GM10266 (cell line): Measurements from ENCODE around the gene DENND4B.

Experiments used
- DNase-seq: peaks from one replicate; pipeline ENCODE4 v3.0.0; 2012; ENCODE audit errors: extremely low spot score
- CTCF ChIP-seq: IDR thresholded peaks from 2 replicates; pipeline ENCODE4 v1.5.1; 2012; ENCODE audit warnings: mild to moderate bottlenecking, low read depth; ENCODE audit not compliant: control insufficient read depth, insufficient read depth; ENCODE audit errors: missing control alignments

Gene DENND4B

GRCh38 chr1:153951801-153952200, 5.3 kb upstream of the DENND4B start:
- no peak for TF ChIP-seq CTCF
- no peak for DNase-seq

GRCh38 chr1:153951183-153951582, 4.7 kb upstream of the DENND4B start:
- DNase-seq = no peak
- no peak for TF ChIP-seq CTCF

- DNase-seq = peak; percentile 94
- TF ChIP-seq CTCF = no peak
These were observed 510 bp downstream of the DENND4B start for GRCh38 chr1:153945795-153946621.

- DNase-seq = peak; percentile 85
- no peak for TF ChIP-seq CTCF
These were observed 1.3 kb downstream of the DENND4B start for GRCh38 chr1:153945131-153945794.

GRCh38 chr1:153944827-153945117, 1.7 kb downstream of the DENND4B start:
- no peak for TF ChIP-seq CTCF
- no peak for DNase-seq

GRCh38 chr1:153944005-153944826, 2.3 kb downstream of the DENND4B start:
- no peak for TF ChIP-seq CTCF
- DNase-seq = no peak
